Stimulated activated CD8-positive, alpha-beta memory T cell treated with anti-CD3 and anti-CD28 coated beads, Interleukin-7, amount 100 ng/mL, for 48 hours (primary cell): Measurements from ENCODE around the gene ADGRB3.

Experiments
- DNase-seq, 2 donors: peaks; one replicate each; pipeline ENCODE4 v3.0.0-alpha.2; 2020; ENCODE audit warnings: low read depth in 1 of 2; ENCODE audit errors: extremely low read depth in 1 of 2

The ADGRB3 gene

DNA sequence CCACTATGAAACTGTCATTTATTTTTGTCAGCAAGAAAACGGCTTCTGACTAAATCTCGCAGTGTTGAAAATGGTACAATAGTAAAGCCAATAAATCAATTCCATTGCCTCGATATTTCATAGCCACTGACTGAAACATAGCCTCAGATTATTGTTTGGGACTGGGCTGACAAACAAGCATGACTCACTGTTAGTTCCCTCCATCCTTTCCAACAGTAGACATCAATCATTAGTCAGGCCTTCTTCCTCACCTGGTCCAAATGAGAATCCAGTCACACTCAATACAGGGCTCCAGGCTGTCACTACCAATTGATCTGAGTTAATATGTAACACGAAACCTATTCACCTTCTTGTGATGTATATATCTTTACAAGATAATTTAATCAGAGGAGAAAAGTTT, 66.1 kb downstream of the ADGRB3 start:
- no peak for DNase-seq

DNA sequence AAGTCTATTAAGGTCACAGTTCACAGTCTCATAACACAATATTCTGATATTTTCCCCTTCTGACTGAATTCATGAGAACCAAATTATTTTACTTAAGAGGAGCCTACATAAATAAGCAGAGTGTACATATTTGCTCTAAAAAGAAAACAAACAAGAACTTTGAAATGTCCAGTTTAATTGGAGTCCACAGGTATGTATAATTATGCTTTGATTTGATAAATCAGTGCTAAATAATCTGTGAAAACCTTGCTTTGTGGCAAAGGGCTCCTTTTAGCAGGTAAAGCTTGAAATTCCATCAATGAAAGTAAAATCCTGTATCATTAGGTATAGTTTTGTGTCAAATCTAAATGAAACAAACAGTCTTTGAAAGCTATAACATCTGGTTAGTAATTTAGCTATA, 69.4 kb downstream of the ADGRB3 start:
- no peak for DNase-seq

GRCh38 chr6:68709091-68709490, 74.0 kb downstream of the ADGRB3 start:
- DNase-seq = no peak

DNA sequence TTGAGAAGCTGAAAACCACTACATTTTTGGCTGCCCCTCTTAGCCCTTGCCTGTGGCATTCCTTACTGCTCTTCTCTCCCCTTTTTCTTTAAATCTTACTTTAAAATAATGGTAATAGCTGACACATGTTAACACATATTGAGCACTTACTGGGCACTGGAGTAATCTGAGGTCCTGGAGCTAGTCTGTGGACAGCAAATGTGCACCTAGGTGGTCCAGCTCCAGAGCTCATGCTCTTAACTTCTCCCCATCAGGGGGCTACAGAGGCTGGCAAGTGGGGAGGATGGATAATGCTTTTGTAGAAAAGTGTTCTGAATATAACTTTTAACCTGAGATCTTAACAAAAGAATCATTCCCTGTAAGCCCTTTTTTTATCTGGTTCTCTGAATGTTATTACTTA, 74.8 kb downstream of the ADGRB3 start:
- DNase-seq = no peak

DNA sequence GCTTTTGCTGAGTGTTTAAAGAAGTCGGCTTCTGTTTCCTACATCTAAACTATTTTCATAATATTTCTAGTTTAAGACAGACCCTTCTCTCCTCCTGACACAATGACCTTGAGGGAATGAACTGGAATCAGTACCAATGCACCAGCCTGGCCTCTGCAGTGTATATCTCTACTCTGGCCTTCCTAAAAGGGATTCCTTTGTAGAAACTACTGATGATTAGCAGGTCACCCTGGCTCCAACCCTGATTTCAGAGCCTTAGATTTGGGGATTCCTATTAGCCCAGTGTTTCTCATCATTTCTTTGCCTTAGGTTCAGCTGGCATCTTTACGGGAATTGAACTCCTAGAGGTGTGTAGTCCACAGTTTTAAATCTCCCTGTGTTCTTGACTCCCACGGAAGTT, 75.4 kb downstream of the ADGRB3 start:
- DNase-seq = no peak

- DNase-seq = no peak
Observed at GRCh38 chr6:68710916-68711315, 75.8 kb downstream of the ADGRB3 start.

- no peak for DNase-seq
Observed at GRCh38 chr6:68711386-68712000, 76.4 kb downstream of the ADGRB3 start.

DNA sequence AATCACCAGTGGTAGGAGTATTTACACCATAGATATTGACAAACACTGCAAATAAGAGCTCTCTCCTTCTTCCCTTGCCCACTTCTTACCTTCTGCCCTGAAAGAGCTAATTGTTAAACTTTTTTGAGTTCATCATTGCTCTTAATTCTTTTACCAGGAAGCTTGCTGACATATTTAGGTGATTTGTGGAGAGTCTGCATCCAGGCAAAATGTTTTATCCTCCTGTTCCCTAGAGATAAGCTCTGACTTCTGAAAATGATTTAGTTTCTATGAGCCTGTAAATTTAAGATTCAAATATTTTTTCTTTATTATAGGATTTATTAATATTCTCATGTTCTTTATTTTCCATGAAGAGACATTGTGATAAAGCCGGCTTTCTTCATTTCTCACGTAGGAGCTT, 81.5 kb downstream of the ADGRB3 start:
- no peak for DNase-seq

GRCh38 chr6:68718385-68719073, 83.4 kb downstream of the ADGRB3 start:
- no peak for DNase-seq

DNA sequence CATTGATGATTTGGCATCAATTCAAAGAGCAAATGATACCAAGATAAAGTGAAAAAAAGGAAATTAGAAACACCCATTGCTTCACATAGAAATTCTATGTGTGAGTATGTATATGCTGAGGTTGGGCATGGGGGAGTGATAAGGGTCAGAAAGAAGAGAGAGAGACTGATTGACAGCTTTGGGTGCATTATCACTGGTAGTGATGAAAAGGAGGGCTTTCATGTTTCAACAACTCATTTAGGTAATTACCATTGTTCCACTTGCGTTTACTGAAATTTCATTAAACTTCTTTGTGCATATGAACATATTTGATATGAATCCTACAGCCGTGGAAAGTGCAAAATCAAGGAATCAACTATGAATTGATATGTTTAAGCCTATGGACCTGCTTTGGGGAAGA, 84.7 kb downstream of the ADGRB3 start:
- no peak for DNase-seq

GRCh38 chr6:68722891-68723527, 87.9 kb downstream of the ADGRB3 start:
- DNase-seq = no peak

- no peak for DNase-seq
Observed at GRCh38 chr6:68724060-68724459, 89.0 kb downstream of the ADGRB3 start.

- no peak for DNase-seq
Observed at GRCh38 chr6:68726337-68726736, 91.3 kb downstream of the ADGRB3 start.

DNA sequence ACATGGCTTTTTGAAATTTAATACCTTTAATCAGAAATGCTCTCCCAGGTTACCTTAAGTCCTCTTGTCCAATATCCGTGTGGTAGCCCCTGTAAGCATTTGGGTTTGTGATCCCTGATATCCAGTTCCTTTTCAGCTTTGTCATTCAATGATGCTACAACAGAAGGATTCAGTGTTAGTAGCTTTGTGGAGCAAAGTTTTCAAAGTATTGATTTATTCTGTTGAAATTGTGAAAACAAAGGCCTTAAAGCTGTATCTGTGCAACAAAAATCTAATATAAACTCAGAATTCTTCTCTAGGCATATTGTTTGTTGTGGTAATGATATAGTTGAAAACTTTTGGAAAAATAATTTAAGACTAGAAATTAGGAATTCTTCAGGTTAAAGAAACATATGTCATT, 91.9 kb downstream of the ADGRB3 start:
- DNase-seq = no peak

GRCh38 chr6:68727699-68728098, 92.6 kb downstream of the ADGRB3 start:
- no peak for DNase-seq

GRCh38 chr6:68728159-68728979, 93.3 kb downstream of the ADGRB3 start:
- DNase-seq = no peak

DNA sequence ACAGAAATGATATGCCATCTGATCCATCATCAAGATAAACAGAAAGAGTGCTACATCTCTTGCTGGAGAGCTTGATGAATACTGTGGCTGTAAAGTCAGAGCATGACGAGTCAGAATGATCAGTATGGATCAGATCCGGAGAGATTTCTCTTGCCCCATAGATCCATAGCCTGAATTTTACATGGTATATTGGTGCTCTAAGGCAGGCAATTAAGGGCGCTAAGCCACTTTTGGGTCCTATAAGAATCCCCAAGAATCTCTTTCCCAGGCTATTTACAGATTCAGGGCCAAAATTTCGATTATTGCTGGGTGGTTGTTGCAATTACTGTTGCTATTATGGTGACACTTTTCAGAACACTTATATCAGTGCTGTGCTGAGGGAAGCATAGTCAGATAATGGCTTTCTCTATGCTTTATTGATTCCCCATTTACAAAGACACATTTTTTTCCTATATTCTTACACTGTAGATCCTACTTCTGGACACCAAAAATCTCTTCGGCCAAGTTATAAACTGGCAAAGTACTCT, 94.4 kb downstream of the ADGRB3 start:
- DNase-seq = no peak

- no peak for DNase-seq
Observed at GRCh38 chr6:68730291-68731054, 95.4 kb downstream of the ADGRB3 start.

DNA sequence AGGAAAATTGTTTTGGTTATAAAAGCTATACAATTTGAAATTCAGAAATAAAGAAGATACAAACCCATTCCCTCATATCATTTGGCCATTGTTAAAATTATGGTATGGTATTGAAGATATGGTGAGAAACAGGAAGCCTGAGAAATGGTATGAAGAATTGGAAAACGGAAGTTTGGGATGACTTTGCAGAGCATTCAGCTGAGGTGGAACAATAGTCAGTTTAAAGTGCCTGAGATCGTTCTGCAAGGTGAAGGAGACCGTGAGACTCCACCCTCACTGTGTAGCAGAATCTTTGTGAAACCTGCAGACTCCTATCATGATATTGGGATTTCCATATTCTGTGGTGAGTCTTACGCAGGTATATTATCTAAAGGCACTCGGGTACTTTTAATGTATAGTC, 97.3 kb downstream of the ADGRB3 start:
- no peak for DNase-seq

DNA sequence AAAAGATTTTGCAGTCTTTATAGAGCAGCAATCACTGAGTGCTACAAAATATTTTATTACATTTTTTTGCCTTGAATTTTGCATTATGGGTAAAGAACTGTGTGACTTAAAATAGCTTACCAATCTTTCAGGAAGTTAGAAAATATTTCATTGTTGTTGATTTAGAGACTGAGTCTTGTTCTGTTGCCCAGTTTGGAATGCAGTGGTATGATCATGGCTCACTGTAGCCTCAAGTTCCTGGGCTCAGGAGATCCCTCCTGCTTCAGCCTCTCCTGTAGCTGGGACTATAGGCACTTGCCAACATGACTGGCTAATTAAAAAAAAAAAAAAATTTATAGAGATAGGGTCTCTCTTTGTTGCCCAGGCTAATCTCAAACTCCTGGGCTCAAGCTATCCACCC, 100.8 kb downstream of the ADGRB3 start:
- DNase-seq = no peak

DNA sequence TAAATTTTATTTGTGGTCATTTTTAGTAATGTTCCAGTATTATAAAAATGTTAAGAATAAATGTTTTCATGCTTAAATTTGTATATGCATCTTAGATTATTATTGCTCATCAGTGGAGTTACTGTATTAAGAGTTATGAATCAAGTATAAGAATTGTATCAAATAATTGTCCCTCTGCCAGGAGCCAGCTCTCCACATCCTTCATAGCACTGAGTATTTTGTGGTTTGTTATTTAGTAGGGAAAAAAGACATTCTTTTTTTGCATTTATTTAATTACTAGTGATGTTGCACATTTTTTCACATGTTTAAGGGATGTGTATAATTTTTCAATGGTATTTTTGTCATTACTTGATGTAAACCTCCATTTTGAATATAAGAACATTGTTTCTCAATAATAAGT, 102.0 kb downstream of the ADGRB3 start:
- DNase-seq = no peak
